ENCODE results near the gene SLC47A2. TPM values are rescaled to one million over a fixed set of nuclear protein-coding genes. Genes with fewer than 3 reads are reported as not detected.

SLC47A2 gene
- total and polyA plus RNA-seq, 2 of the 13 experiments (the other 11 are each of a cell fraction or from before 2014, with no cell fraction given): 0.04 TPM; not detected in 1

DNA sequence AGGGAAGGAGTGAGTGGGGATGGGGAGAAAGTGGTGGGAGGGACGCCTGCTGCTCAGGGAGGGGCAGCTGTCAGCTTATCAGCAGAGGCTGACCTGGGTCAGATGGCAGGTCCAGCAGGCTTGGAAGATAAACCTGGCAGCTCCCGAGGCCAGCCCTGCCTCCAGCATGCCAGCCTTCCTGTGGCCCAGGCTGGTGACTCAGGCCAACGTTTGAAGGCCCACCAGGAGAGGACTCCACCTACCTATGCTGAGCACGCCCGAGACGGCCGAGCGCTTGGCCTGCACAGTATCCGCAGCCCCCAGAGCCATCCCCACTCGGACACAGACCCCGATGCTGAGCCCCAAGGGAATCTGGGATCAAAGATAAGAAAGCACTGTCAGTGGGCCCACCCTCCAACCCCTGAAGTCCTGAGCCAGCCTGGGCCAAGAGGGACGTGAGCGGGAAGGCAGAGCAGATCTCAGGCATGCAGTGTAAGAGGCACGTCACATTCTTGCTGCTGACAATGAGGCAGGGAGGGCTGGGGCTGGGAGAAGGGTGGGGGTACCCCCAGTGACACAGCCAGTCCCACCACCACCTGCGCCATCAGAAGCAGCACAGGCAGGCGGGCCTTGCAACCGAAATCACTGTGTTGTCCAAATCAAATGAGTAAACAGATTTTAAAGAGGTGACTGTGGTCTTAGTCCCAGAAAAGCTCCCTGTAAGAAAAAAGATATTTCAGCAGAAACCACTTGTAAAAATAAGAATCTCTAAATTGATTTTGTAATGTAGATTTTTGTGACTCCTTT is 12.4 kb downstream of the SLC47A2 start (continued):
- TF ChIP-seq RFXAP (CRISPR knock-in tag; IDR thresholded peaks at IDR 0.05; ENCODE audit: borderline replicate concordance): no peak
- no peak for TF ChIP-seq PHF8 (CRISPR knock-in tag; IDR thresholded peaks at IDR 0.05)
- peak; percentile 58 for TF ChIP-seq SALL1 (CRISPR knock-in tag; IDR thresholded peaks at IDR 0.05)
- no peak for TF ChIP-seq ZMYM4 (CRISPR knock-in tag; IDR thresholded peaks at IDR 0.05)
- TF ChIP-seq CCDC6 (CRISPR knock-in tag; IDR thresholded peaks at IDR 0.05): no peak
- no peak for TF ChIP-seq ZNF569 (CRISPR knock-in tag; IDR thresholded peaks at IDR 0.05; ENCODE audit: borderline replicate concordance)
- no peak for TF ChIP-seq ETV6 (CRISPR knock-in tag; conservative IDR thresholded peaks at IDR 0.05)
- no peak for TF ChIP-seq U2AF2 (IDR thresholded peaks at IDR 0.05; ENCODE audit: low read depth, low read length)
- TF ChIP-seq JARID2 (CRISPR knock-in tag; IDR thresholded peaks at IDR 0.05; ENCODE audit: insufficient replicate concordance): no peak
- TF ChIP-seq MLXIP (CRISPR knock-in tag; IDR thresholded peaks at IDR 0.05; ENCODE audit: borderline replicate concordance): no peak
- TF ChIP-seq TIGD3 (CRISPR knock-in tag; IDR thresholded peaks at IDR 0.05; ENCODE audit: borderline replicate concordance): no peak
- TF ChIP-seq, protein P1, sequence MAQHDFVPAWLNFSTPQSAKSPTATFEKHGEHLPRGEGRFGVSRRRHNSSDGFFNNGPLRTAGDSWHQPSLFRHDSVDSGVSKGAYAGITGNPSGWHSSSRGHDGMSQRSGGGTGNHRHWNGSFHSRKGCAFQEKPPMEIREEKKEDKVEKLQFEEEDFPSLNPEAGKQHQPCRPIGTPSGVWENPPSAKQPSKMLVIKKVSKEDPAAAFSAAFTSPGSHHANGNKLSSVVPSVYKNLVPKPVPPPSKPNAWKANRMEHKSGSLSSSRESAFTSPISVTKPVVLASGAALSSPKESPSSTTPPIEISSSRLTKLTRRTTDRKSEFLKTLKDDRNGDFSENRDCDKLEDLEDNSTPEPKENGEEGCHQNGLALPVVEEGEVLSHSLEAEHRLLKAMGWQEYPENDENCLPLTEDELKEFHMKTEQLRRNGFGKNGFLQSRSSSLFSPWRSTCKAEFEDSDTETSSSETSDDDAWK (CRISPR knock-in tag; IDR thresholded peaks at IDR 0.05): no peak
- no peak for TF ChIP-seq POLR2G (IDR thresholded peaks at IDR 0.05; ENCODE audit: low read depth, low read length)
- no peak for TF ChIP-seq TEAD2 (CRISPR knock-in tag; IDR thresholded peaks at IDR 0.05)
- TF ChIP-seq HIVEP1 (CRISPR knock-in tag; IDR thresholded peaks at IDR 0.05): no peak
- TF ChIP-seq MIER2 (CRISPR knock-in tag; IDR thresholded peaks at IDR 0.05): no peak
- TF ChIP-seq EED (CRISPR knock-in tag; IDR thresholded peaks at IDR 0.05): no peak
- no peak for TF ChIP-seq ZFY (CRISPR knock-in tag; IDR thresholded peaks at IDR 0.05)
- TF ChIP-seq HOXA3 (CRISPR knock-in tag; IDR thresholded peaks at IDR 0.05): 0 out of 2 replicates have a peak, but pooled peaks have one; percentile 34
- no peak for TF ChIP-seq ZNF616 (CRISPR knock-in tag; IDR thresholded peaks at IDR 0.05; ENCODE audit: low read depth)
- no peak for TF ChIP-seq ZNF83 (CRISPR knock-in tag; IDR thresholded peaks at IDR 0.05; ENCODE audit: borderline replicate concordance)
- no peak for TF ChIP-seq IKZF4 (CRISPR knock-in tag; IDR thresholded peaks at IDR 0.05; ENCODE audit: borderline replicate concordance, low read depth, not compliant biosample characterization)
- TF ChIP-seq, protein P2, sequence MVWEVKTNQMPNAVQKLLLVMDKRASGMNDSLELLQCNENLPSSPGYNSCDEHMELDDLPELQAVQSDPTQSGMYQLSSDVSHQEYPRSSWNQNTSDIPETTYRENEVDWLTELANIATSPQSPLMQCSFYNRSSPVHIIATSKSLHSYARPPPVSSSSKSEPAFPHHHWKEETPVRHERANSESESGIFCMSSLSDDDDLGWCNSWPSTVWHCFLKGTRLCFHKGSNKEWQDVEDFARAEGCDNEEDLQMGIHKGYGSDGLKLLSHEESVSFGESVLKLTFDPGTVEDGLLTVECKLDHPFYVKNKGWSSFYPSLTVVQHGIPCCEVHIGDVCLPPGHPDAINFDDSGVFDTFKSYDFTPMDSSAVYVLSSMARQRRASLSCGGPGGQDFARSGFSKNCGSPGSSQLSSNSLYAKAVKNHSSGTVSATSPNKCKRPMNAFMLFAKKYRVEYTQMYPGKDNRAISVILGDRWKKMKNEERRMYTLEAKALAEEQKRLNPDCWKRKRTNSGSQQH (CRISPR knock-in tag; IDR thresholded peaks at IDR 0.05; ENCODE audit: low read depth): no peak
- no peak for TF ChIP-seq ZNF382 (CRISPR knock-in tag; IDR thresholded peaks at IDR 0.05; ENCODE audit: borderline replicate concordance)
